GM19240 (cell line): Measurements from ENCODE around the gene CLDN20.
A peak's percentile ranks its signal among the peaks of the same experiment; 100 is the strongest.
"Not testable (repeated sequence)": the region's sequence is repeated elsewhere in the genome, so short reads cannot be mapped to it uniquely, and the experiment has no call there.

Experiments
- DNase-seq: peaks from one replicate; pipeline ENCODE4 v3.0.0; 2011; ENCODE audit warnings: low spot score; ENCODE audit not compliant: insufficient read length

Gene CLDN20

GRCh38 chr6:155310596-155310995 is 46.8 kb downstream of the CLDN20 start:
- no peak for DNase-seq

DNA sequence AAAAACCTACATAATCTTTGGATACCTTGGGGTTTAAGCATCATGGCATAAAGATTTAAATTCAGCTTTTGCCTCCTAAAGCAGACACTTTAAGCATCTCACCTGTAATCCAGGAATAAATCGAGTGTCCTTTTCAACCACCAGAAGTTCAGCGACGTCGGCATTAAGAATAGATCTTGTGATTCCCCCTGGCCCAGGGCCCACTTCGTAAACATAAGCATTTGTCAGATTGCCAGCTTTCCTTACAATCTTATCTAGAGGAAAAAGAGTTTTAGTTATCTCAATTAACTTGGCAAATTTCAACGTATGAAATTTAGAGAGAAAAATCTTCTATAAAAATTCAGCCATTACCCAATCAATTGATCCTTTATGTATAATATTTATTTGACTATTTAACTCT is 47.3 kb downstream of the CLDN20 start:
- DNase-seq, result no peak

- DNase-seq, result no peak
Observed at GRCh38 chr6:155311583-155311982, 47.8 kb downstream of the CLDN20 start.

GRCh38 chr6:155312950-155313349 is 49.1 kb downstream of the CLDN20 start:
- DNase-seq, result not testable (repeated sequence)

GRCh38 chr6:155313602-155314091 is 49.8 kb downstream of the CLDN20 start:
- DNase-seq, result no peak

DNA sequence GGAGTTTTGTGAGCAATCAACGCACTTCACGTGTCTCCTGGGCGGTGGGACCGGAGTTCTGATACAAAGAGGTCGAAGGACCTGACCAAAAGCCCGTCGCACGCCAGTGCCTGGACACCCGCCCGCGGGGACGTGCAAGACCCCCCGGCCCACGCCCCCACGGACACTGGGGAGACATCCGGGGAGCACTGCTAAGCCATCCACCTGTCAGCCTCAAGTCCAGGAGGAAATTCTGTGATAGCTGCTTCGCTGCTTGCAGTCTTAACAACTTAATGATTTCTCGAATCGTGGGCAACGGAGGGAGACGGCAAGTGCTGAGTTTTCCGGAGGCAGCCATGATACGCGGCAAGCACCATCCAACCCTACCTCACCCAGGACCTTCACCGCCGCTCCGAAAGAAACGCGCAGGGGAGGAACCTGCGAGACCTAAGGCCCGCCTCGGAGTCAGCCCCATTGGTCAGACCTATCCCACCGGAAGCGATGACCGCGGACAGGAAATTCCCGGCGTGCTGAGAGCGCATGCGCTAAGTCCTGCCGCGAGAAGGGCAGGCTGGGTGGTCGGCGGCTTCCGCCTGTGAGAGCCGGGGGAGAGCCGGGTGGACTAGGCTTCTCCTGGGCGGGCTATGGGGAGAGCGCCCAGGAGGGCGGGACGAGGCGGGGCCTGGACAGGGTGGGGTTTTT is 50.4 kb downstream of the CLDN20 start, which contains the start of gene TFB1M:
TFB1M (minus strand) TSS at position 393 of the 681 bp plus-strand sequence; CDS start at position 337, 56 bp downstream.
- peak; percentile 38 for DNase-seq

DNA sequence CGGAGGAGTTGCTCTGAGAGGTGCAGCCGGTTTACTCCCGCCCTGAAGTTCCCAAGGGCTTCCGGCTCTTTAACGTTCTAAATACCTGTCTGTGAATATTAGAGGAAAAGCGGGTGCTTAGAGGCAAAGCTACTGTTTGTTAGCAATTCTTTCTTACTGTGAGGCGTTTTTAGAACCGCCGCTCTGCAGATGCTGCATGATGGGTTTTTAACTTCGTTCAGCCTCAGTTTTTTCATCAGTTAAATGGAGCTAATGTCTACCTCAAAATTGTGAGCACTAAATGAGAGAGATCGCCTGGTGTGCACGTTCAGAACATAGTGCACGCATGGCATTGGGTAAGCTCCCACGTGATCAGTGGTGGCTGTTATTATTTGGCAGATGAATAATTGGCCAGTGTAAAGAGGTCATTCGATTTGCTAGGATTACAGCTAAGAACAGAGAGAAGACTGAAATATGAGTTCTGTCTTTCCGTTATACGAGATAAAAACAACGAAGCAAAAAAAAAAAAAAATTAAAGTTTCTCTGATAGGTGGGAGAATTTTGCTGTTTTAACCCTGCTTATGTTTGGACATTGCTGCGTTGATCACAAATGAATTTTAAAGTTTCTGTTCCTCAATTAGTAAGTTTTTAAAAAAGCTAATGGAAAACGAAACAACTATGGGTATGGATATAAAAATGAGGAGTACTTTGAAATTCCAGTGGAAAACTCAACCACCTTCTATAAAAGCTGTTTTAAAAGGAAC is 51.1 kb downstream of the CLDN20 start:
- DNase-seq, result no peak

DNA sequence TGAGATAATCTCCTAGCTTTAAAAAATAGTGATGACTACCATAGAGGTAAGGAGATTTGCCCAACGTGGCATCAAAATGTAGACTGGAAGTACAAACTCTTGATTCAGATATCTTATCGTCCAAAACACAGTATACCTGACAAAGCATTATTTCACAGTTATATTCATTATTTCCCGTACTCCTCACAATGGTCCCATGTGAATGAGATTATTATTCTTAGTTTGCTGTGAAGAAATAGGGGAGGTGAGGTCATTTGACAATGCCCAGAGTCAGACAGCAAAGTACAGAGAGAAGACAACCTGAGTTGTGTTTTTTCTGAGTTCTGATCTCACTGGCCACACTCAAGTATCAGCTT is 51.7 kb downstream of the CLDN20 start:
- DNase-seq, result no peak

GRCh38 chr6:155316419-155316818 is 52.6 kb downstream of the CLDN20 start:
- DNase-seq, result no peak

- DNase-seq, result no peak
Observed at GRCh38 chr6:155317186-155317585, 53.4 kb downstream of the CLDN20 start.

- no peak for DNase-seq
Observed at GRCh38 chr6:155319902-155320301, 56.1 kb downstream of the CLDN20 start.

GRCh38 chr6:155324172-155324571 is 60.4 kb downstream of the CLDN20 start:
- DNase-seq, result no peak

- DNase-seq, result no peak
Observed at GRCh38 chr6:155324993-155325392, 61.2 kb downstream of the CLDN20 start.

GRCh38 chr6:155325700-155326516 is 62.1 kb downstream of the CLDN20 start:
- no peak for DNase-seq
